Neuronal stem cell (in vitro differentiated cells): ENCODE measurements around the gene MED23.

Source experiments
- DNase-seq: peaks from one replicate; pipeline ENCODE4 v3.0.0-alpha.2; 2013; ENCODE audit warnings: low spot score
- H2AFZ ChIP-seq: one replicate; pipeline ENCODE4 v1.6.1; 2013; ENCODE audit warnings: mild to moderate bottlenecking, low read length, inconsistent platforms
- H2AK5ac ChIP-seq: 2 replicates; pipeline ENCODE4 v1.6.1; 2013; ENCODE audit warnings: low read depth, mild to moderate bottlenecking, inconsistent platforms, low read length, moderate library complexity, mixed read lengths
- H2BK120ac ChIP-seq: 2 replicates; pipeline ENCODE4 v1.6.1; 2013; ENCODE audit warnings: low read depth, mild to moderate bottlenecking, inconsistent platforms, low read length, moderate library complexity, mixed read lengths
- H2BK12ac ChIP-seq: one replicate; pipeline ENCODE4 v1.6.1; 2013; ENCODE audit warnings: low read length, inconsistent platforms
- H2BK15ac ChIP-seq: 2 replicates; pipeline ENCODE4 v1.6.1; 2013; ENCODE audit warnings: mild to moderate bottlenecking, low read length, inconsistent platforms, mixed read lengths
- H2BK5ac ChIP-seq: one replicate; pipeline ENCODE4 v1.6.1; 2013; ENCODE audit warnings: inconsistent platforms, mild to moderate bottlenecking, low read length, moderate library complexity
- H3K14ac ChIP-seq: one replicate; pipeline ENCODE4 v1.6.1; 2013; ENCODE audit warnings: low read length, inconsistent platforms
- H3K18ac ChIP-seq: 2 replicates; pipeline ENCODE4 v1.6.1; 2013; ENCODE audit warnings: low read length, inconsistent platforms
- H3K23ac ChIP-seq: 2 replicates; pipeline ENCODE4 v1.6.1; 2013; ENCODE audit warnings: low read depth, mild to moderate bottlenecking, mixed read lengths, low read length, inconsistent platforms; ENCODE audit not compliant: poor library complexity
- H3K27ac ChIP-seq: replicated peaks from 3 replicates; pipeline ENCODE4 v1.5.1; 2013; ENCODE audit warnings: low read length, inconsistent platforms
- H3K27me3 ChIP-seq, 3 experiments: 2 replicates each; pipeline ENCODE4 v1.6.1; 2013; ENCODE audit warnings: low read length in 3 of 3, mild to moderate bottlenecking in 2 of 3, inconsistent platforms in 1 of 3, low read depth in 1 of 3, mixed read lengths in 1 of 3, moderate library complexity in 1 of 3; ENCODE audit not compliant: control insufficient read depth in 3 of 3, insufficient read depth in 3 of 3
- H3K36me3 ChIP-seq, 2 donors: replicated peaks in 1 of 2; 2 replicates each; pipeline ENCODE4 v1.6.1; 2013; ENCODE audit warnings: low read length in 2 of 2; ENCODE audit not compliant: control insufficient read depth in 2 of 2, insufficient read depth in 2 of 2
- H3K4ac ChIP-seq: 2 replicates; pipeline ENCODE4 v1.6.1; 2013; ENCODE audit warnings: inconsistent platforms, mild to moderate bottlenecking, low read length, moderate library complexity
- H3K4me1 ChIP-seq, 2 donors: 1 replicate in 1 of 2; 2 replicates in 1 of 2; pipeline ENCODE4 v1.6.1; 2013; ENCODE audit warnings: low read length in 2 of 2, low read depth in 1 of 2; ENCODE audit not compliant: control insufficient read depth in 2 of 2, insufficient read depth in 1 of 2
- H3K4me2 ChIP-seq: one replicate; pipeline ENCODE4 v1.6.1; 2013; ENCODE audit warnings: mild to moderate bottlenecking, low read length, inconsistent platforms; ENCODE audit not compliant: insufficient read depth, poor library complexity, severe bottlenecking
- H3K4me3 ChIP-seq, 2 donors: 2 replicates each; pipeline ENCODE4 v1.5.1; 2013; ENCODE audit warnings: low read length in 2 of 2, mild to moderate bottlenecking in 2 of 2, inconsistent platforms in 1 of 2, moderate library complexity in 1 of 2
- H3K79me1 ChIP-seq: one replicate; pipeline ENCODE4 v1.6.1; 2013; ENCODE audit warnings: low read depth, mild to moderate bottlenecking, inconsistent platforms, low read length, moderate library complexity
- H3K9ac ChIP-seq: one replicate; pipeline ENCODE4 v1.6.1; 2013; ENCODE audit warnings: mild to moderate bottlenecking, low read depth, low read length, inconsistent platforms; ENCODE audit not compliant: poor library complexity
- H3K9me3 ChIP-seq, 2 donors: replicated peaks in 1 of 2; 2 replicates each; pipeline versions ENCODE3 to v1.6.1; 2013; ENCODE audit warnings: low read length in 2 of 2, mild to moderate bottlenecking in 2 of 2, inconsistent platforms in 1 of 2, low read depth in 1 of 2, mixed read lengths in 1 of 2, moderate library complexity in 1 of 2; ENCODE audit not compliant: control insufficient read depth in 2 of 2, insufficient read depth in 1 of 2
- H4K8ac ChIP-seq: one replicate; pipeline ENCODE4 v1.6.1; 2013; ENCODE audit warnings: low read depth, mild to moderate bottlenecking, inconsistent platforms, low read length, moderate library complexity
- H4K91ac ChIP-seq: one replicate; pipeline ENCODE4 v1.6.1; 2013; ENCODE audit warnings: low read length, low read depth, mild to moderate bottlenecking, inconsistent platforms; ENCODE audit not compliant: poor library complexity
- WGBS, 2 donors: extraction: QIAGEN DNeasy Blood & Tissue Kit; methylation state at CpG; one replicate each; pipeline ENCODE4 v1.1.7; 2013; ENCODE audit warnings: missing lambda C conversion rate in 2 of 2, mixed read lengths in 1 of 2; ENCODE audit not compliant: insufficient read length in 2 of 2, insufficient replicate concordance in 1 of 2; ENCODE audit errors: extremely low coverage in 2 of 2; 5-methylcytosine and 5-hydroxymethylcytosine counted together

Gene MED23

DNA sequence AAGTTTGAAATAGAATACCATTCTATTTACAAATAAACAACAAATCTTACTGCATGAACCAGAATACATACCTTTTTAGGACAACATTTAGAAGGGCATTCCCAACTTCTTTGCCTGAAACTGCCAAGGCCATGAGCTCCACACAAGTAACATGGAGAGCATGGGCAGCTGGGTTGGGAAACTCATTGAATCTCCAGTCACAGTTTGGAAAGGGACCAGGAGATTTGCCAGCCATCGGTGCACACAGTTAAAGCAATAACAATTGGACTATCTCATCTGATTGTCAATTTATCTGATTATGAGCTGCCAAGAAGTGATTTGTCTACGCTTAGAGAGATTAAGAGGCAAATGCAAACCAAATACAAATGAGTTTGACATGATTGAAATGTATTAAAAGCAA, 35.1 kb downstream of the MED23 start:
- Histone ChIP-seq H2BK12ac (no peak overlapping the region), H3K9me3 (no peaks in the 10 kb centered on the region), H4K91ac (no peak overlapping the region), H2BK15ac (no peak overlapping the region), H3K27me3 (no peaks in the 10 kb centered on the region), H3K23ac (no peak overlapping the region), H3K14ac (no peak overlapping the region), H2AFZ (no peak overlapping the region), H3K4ac (no peak overlapping the region), H3K79me1 (no peaks in the 10 kb centered on the region), H3K4me3 (no peak overlapping the region), H3K4me1 (no peaks in the 10 kb centered on the region), H3K36me3 (peaks cover 11 to 99% of the 10 kb centered on the region in 2 donors), H4K8ac (no peak overlapping the region), H2BK120ac (no peak overlapping the region), H3K9ac (no peak overlapping the region), H3K27ac (no peak overlapping the region), H3K18ac (no peak overlapping the region), H2BK5ac (no peak overlapping the region), H3K4me2 (no peak overlapping the region), H2AK5ac (no peak overlapping the region)
- no CpG with 5 or more reads among the region's 2 CpGs for WGBS, 2 donors
- DNase-seq: no peak

DNA sequence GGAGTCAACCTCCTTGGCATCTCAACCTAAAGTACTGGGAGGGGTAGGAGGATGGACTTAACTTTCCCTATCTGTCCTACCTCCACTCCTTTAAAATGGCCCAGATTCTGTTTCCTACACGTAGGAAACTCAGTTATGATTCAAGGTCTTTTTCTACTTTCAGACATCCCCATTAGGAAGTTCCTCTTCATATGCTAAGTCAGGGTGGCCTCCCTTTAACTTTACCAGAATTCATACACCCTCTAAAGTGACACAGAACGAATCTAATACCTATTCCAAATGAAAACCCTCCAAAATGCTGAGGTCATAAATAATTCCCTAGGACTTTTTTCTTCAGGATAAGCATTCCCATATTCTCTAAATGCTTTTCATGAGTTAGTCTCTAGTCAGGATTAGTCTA, 39.4 kb downstream of the MED23 start:
- Histone ChIP-seq H4K8ac (no peak overlapping the region), H2AFZ (no peak overlapping the region), H2AK5ac (no peak overlapping the region), H2BK12ac (no peak overlapping the region), H3K27me3 (no peaks in the 10 kb centered on the region), H3K27ac (no peak overlapping the region), H3K4ac (no peak overlapping the region), H4K91ac (no peak overlapping the region), H3K9ac (no peak overlapping the region), H3K14ac (no peak overlapping the region), H3K9me3 (no peaks in the 10 kb centered on the region), H3K18ac (no peak overlapping the region), H3K79me1 (no peaks in the 10 kb centered on the region), H2BK120ac (no peak overlapping the region), H3K23ac (no peak overlapping the region), H3K4me1 (no peaks in the 10 kb centered on the region), H3K36me3 (peaks cover 10 to 100% of the 10 kb centered on the region in 2 donors), H3K4me3 (no peak overlapping the region), H3K4me2 (no peak overlapping the region), H2BK5ac (no peak overlapping the region), H2BK15ac (no peak overlapping the region)
- DNase-seq: no peak
- no CpG with 5 or more reads among the region's 2 CpGs for WGBS, 2 donors

DNA sequence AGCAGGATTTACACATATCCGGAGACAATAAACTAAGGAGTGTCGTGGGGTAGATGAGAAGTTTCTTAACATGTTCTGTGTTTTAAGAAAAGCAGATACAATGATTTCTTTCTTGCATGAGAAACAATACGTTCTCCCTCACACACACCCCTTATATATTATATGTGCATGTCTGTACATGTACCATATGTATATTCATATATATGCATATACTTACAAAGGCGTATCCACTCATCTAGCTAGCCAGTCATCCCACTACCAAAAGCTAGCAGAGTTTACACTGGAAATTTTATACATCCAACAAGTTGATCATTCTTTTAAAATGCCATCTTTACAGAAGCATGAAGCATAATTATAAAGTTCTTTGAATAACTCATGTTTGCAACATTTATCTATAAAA, 40.1 kb downstream of the MED23 start:
- no peak overlapping the region for H3K4me2 ChIP-seq
- DNase-seq: no peak
- no CpG with 5 or more reads among the region's 4 CpGs for WGBS, 2 donors
- H3K79me1 ChIP-seq: no peaks in the 10 kb centered on the region
- H2AFZ ChIP-seq: no peak overlapping the region
- H3K9me3 ChIP-seq: no peaks in the 10 kb centered on the region
- no peak overlapping the region for H2BK12ac ChIP-seq
- no peak overlapping the region for H3K23ac ChIP-seq
- no peak overlapping the region for H4K8ac ChIP-seq
- H3K14ac ChIP-seq: no peak overlapping the region
- no peak overlapping the region for H4K91ac ChIP-seq
- H3K27ac ChIP-seq: no peak overlapping the region
- H2AK5ac ChIP-seq: no peak overlapping the region
- no peak overlapping the region for H2BK15ac ChIP-seq
- H3K27me3 ChIP-seq: no peaks in the 10 kb centered on the region
- H3K4me1 ChIP-seq: no peaks in the 10 kb centered on the region
- H3K36me3 ChIP-seq: peaks cover 11 to 100% of the 10 kb centered on the region in 2 donors
- no peak overlapping the region for H3K4ac ChIP-seq
- no peak overlapping the region for H3K18ac ChIP-seq
- H2BK5ac ChIP-seq: no peak overlapping the region
- no peak overlapping the region for H2BK120ac ChIP-seq
- no peak overlapping the region for H3K4me3 ChIP-seq
- H3K9ac ChIP-seq: no peak overlapping the region

DNA sequence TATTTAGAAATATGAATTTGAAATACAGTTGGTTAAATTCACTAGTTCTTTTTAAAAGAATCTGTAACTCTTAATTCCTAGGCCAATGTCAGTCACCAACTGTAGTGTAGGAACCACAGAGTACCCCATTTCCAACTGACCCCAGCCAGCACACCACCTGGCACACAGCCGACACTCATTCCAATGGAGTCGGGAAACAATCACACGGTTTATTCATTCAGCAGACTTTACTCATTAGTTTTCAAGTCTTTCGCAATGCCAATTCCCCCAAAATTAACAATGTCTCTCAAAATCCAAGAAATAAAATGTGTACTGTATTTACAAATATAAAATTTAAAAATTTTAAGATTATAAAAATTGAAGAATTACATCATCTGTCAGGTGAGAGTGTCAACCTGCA, 41.5 kb downstream of the MED23 start:
- no peak overlapping the region for H2AFZ ChIP-seq
- H4K91ac ChIP-seq: no peak overlapping the region
- H3K4me2 ChIP-seq: no peak overlapping the region
- no peak overlapping the region for H2BK15ac ChIP-seq
- no peaks in the 10 kb centered on the region for H3K4me1 ChIP-seq
- no peak overlapping the region for H3K27ac ChIP-seq
- no peak overlapping the region for H3K23ac ChIP-seq
- no peak overlapping the region for H3K14ac ChIP-seq
- no peak overlapping the region for H2BK5ac ChIP-seq
- H3K79me1 ChIP-seq: no peaks in the 10 kb centered on the region
- H3K9ac ChIP-seq: no peak overlapping the region
- no peak overlapping the region for H3K18ac ChIP-seq
- no peak overlapping the region for H3K4me3 ChIP-seq
- no peak overlapping the region for H3K4ac ChIP-seq
- no peaks in the 10 kb centered on the region for H3K27me3 ChIP-seq
- no peak overlapping the region for H2BK12ac ChIP-seq
- no peak overlapping the region for H2BK120ac ChIP-seq
- no peak for DNase-seq
- peaks cover 7 to 100% of the 10 kb centered on the region in 2 donors for H3K36me3 ChIP-seq
- no peak overlapping the region for H2AK5ac ChIP-seq
- no CpG with 5 or more reads among the region's 4 CpGs for WGBS, 2 donors
- H3K9me3 ChIP-seq: no peaks in the 10 kb centered on the region
- no peak overlapping the region for H4K8ac ChIP-seq
